ENCODE measurements around the gene HECTD4.

- TF ChIP-seq CTCF (IDR thresholded peaks at IDR 0.05) (no peak), POLR2A (IDR thresholded peaks at IDR 0.05) (no peak), POLR2AphosphoS5 (IDR thresholded peaks at IDR 0.05) (no peak), EP300 (IDR thresholded peaks at IDR 0.05) (no peak)
Measured at GRCh38 chr12:112190231-112191025, 191.8 kb downstream of the HECTD4 start.

Measured in suprapubic skin (tissue), 4 donors.